ENCODE data around the gene CLEC7A.

CLEC7A gene

GRCh38 chr12:10140001-10140400 is 10.0 kb upstream of the CLEC7A start:
- DNase-seq (ENCODE audit: low spot score) = peak; percentile 78

- no peak for DNase-seq (ENCODE audit: low spot score)
These were observed 6.7 kb upstream of the CLEC7A start for GRCh38 chr12:10136637-10137205.

- DNase-seq (ENCODE audit: low spot score) = no peak
These were observed 5.1 kb upstream of the CLEC7A start for GRCh38 chr12:10135126-10135525.

GRCh38 chr12:10132850-10133370 is 2.9 kb upstream of the CLEC7A start:
- no peak for DNase-seq (ENCODE audit: low spot score)

- DNase-seq (ENCODE audit: low spot score) = peak; percentile 46
These were observed 1.2 kb upstream of the CLEC7A start for GRCh38 chr12:10131111-10131690.

- DNase-seq (ENCODE audit: low spot score) = peak; percentile 81
These were observed 1.3 kb downstream of the CLEC7A start for GRCh38 chr12:10128687-10129086.

GRCh38 chr12:10126413-10126812 is 3.6 kb downstream of the CLEC7A start:
- DNase-seq (ENCODE audit: low spot score) = no peak

- no peak for DNase-seq (ENCODE audit: low spot score)
These were observed 7.3 kb downstream of the CLEC7A start for GRCh38 chr12:10122689-10123088.

GRCh38 chr12:10121278-10121677 is 8.7 kb downstream of the CLEC7A start:
- DNase-seq (ENCODE audit: low spot score) = peak; percentile 72

- DNase-seq (ENCODE audit: low spot score) = no peak
These were observed 10.9 kb downstream of the CLEC7A start for GRCh38 chr12:10119066-10119465.

- DNase-seq (ENCODE audit: low spot score) = no peak
These were observed 14.1 kb downstream of the CLEC7A start for GRCh38 chr12:10115890-10116289.

- no peak for DNase-seq (ENCODE audit: low spot score)
These were observed 14.7 kb downstream of the CLEC7A start for GRCh38 chr12:10115311-10115710.

GRCh38 chr12:10113920-10114319 is 16.1 kb downstream of the CLEC7A start:
- no peak for DNase-seq (ENCODE audit: low spot score)

GRCh38 chr12:10113075-10113474 is 16.9 kb downstream of the CLEC7A start:
- no peak for DNase-seq (ENCODE audit: low spot score)

- no peak for DNase-seq (ENCODE audit: low spot score)
These were observed 18.5 kb downstream of the CLEC7A start for GRCh38 chr12:10111451-10111850.

GRCh38 chr12:10110256-10110844 is 19.6 kb downstream of the CLEC7A start:
- no peak for DNase-seq (ENCODE audit: low spot score)

GRCh38 chr12:10102322-10102721 is 27.7 kb downstream of the CLEC7A start:
- DNase-seq (ENCODE audit: low spot score) = peak; percentile 46

GRCh38 chr12:10101648-10102220 is 28.3 kb downstream of the CLEC7A start:
- DNase-seq (ENCODE audit: low spot score) = no peak

- peak; percentile 7 for DNase-seq (ENCODE audit: low spot score)
These were observed 28.9 kb downstream of the CLEC7A start for GRCh38 chr12:10101042-10101579.

- DNase-seq (ENCODE audit: low spot score) = no peak
These were observed 31.2 kb downstream of the CLEC7A start, which contains the start of gene CLEC1A for GRCh38 chr12:10098791-10099190. TSS of gene CLEC1A (minus strand) at chr12:10098985. CDS start at chr12:10098922, 63 bp downstream.

GRCh38 chr12:10097521-10097920 is 32.5 kb downstream of the CLEC7A start:
- DNase-seq (ENCODE audit: low spot score) = no peak

- no peak for DNase-seq (ENCODE audit: low spot score)
These were observed 34.0 kb downstream of the CLEC7A start for GRCh38 chr12:10095971-10096370.
